PC-3 (cell line): ENCODE results near the gene GALNT10.

Experiments used
- CTCF ChIP-seq: fragments of 300-600 bp; sonication (generic); conservative IDR thresholded peaks from 2 replicates; pipeline ENCODE4 v1.5.1; 2017; ENCODE audit warnings: antibody characterized with exemption, low read depth, mild to moderate bottlenecking, low read length
- EZH2 ChIP-seq: fragments of 300-600 bp; sonication (generic); IDR thresholded peaks from one replicate; pipeline ENCODE4 v1.6.1; 2017; ENCODE audit warnings: antibody characterized with exemption, mild to moderate bottlenecking, low read length; ENCODE audit not compliant: unreplicated experiment
- EZH2phosphoT487 ChIP-seq: fragments of 300-600 bp; sonication (generic); IDR thresholded peaks from 2 replicates; pipeline ENCODE4 v1.6.1; 2018; ENCODE audit warnings: mild to moderate bottlenecking, antibody characterized with exemption, low read length, borderline replicate concordance

GRCh38 chr5:154176181-154176580, 14.4 kb upstream of the GALNT10 start:
- TF ChIP-seq CTCF, result no peak
- no peak for TF ChIP-seq EZH2
- TF ChIP-seq EZH2phosphoT487, result no peak
